ENCODE results near the gene TPD52L2.

TPD52L2 gene

DNA sequence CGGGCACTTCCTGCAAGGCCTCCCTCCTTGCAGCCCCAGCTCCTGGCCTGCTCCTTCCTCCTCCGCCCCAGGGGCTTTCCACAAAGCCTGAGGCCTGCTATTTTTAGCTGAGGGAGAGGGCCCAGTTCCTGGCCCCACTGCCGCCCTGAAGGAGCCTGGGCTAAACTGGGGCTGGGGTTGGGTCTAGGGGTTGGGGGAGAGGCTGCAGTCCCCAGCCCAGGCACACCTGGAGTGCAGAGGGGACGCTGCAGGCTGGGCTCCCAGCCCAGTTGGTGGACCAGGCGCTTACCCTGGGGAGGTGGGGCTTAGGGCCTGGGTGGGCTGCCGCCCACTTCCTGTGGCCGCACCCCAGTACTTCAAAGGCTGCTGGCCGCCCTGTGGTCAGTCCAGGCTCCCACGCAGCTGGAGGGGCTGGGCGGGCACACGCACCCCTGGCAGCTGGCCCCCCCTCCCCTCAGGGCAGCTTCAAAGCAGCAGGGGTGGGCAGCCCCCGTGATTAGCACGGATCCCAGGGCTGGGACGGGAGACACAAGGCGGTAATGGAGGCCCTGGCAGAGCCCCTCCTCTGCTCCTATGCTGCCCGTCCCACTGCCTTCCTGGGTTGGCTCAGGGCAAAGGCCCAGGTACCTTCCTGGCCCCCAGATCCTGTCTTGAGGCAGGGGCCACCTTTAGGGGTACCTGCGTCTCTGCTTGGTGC, 10.9 kb upstream of the TPD52L2 start:
- TF ChIP-seq, protein P1, sequence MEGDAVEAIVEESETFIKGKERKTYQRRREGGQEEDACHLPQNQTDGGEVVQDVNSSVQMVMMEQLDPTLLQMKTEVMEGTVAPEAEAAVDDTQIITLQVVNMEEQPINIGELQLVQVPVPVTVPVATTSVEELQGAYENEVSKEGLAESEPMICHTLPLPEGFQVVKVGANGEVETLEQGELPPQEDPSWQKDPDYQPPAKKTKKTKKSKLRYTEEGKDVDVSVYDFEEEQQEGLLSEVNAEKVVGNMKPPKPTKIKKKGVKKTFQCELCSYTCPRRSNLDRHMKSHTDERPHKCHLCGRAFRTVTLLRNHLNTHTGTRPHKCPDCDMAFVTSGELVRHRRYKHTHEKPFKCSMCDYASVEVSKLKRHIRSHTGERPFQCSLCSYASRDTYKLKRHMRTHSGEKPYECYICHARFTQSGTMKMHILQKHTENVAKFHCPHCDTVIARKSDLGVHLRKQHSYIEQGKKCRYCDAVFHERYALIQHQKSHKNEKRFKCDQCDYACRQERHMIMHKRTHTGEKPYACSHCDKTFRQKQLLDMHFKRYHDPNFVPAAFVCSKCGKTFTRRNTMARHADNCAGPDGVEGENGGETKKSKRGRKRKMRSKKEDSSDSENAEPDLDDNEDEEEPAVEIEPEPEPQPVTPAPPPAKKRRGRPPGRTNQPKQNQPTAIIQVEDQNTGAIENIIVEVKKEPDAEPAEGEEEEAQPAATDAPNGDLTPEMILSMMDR (IDR thresholded peaks at IDR 0.05; ENCODE audit: low read depth, low read length), result no peak
- Histone ChIP-seq H3K36me3 (no peaks in the 10 kb centered on the region), H3K9me3 (no peaks in the 10 kb centered on the region), H3K27me3 (no peaks in the 10 kb centered on the region), H3K4me3 (ENCODE audit: low read depth, low read length) (no peak overlapping the region), H3K4me1 (peaks cover 22% of the 10 kb centered on the region)
- DNase-seq, result no peak

DNA sequence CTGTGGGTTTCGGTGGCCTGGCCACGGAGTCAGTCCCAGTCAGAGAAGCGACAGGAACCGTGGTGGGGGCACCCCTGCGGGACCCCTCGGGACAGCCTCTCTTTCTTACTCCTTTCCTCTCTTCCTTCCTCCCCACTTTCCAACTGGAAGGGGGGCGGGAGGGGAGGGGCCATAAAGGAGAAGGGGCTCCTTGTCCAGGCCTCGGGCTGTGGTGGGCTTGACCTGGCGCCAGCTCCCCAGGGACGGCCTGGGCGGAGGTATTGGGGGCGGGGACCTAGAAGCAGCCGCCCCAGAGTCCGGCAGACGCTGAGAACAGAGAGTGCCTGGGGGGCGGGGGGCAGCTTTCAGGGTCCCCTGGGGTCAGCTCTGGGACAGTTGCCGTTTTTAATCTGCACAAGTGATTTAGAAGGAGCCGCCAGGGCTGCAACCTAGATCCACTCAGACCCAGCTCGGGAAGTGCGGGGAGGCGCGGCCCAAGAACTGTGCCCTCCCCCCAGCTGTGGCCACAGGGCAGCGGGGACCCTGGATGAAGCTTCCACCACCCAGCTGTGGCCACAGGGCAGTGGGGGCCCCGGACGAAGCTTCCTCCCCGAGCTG, 10.2 kb upstream of the TPD52L2 start:
- Histone ChIP-seq H3K36me3 (no peaks in the 10 kb centered on the region), H3K27me3 (no peaks in the 10 kb centered on the region), H3K4me1 (peaks cover 22% of the 10 kb centered on the region), H3K4me3 (ENCODE audit: low read depth, low read length) (peak overlapping the region; percentile 6; the same call in 1 of the 2 replicates), H3K9me3 (no peaks in the 10 kb centered on the region)
- no peak for DNase-seq
- TF ChIP-seq, protein P1 (IDR thresholded peaks at IDR 0.05; ENCODE audit: low read depth, low read length), result no peak

DNA sequence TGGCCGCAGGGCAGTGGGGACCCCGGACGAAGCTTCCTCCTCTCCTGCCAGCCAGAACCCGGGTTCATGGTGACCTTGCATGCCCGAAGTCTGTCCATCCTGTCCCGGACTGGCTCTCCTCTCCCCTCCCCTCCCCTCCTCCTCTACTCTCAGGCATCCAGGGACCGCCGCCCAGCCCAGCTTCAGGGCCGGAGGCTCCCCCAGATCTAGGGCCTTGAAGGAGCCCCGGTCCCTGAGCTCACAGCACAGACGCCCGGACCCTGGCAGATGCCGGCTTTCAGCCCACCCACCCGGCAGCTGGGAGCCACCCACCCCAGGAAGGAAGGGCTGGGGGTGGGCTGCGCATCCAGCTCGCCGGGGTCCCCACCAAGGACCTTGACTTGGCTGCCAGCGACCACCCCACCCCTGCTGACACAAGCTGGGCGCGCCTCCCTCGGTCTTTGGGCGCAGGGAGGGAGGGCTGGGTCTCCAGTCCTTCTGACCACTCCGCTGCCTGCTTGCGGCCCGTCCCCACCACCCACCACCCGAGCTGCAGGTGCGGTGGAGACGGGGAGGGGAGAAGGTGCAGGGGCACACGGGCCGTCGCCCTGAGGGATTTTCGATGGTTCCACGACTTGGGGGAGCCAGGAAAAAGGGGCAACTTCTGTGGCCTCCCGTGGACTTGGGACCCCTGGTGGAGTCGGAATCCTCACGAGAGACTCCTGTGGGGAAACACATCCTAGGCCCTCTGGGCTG, 9.5 kb upstream of the TPD52L2 start:
- TF ChIP-seq, protein P1 (IDR thresholded peaks at IDR 0.05; ENCODE audit: low read depth, low read length), result no peak
- H3K27me3 ChIP-seq, result no peaks in the 10 kb centered on the region
- H3K36me3 ChIP-seq, result no peaks in the 10 kb centered on the region
- no peaks in the 10 kb centered on the region for H3K9me3 ChIP-seq
- peaks cover 22% of the 10 kb centered on the region for H3K4me1 ChIP-seq
- no peak overlapping the region for H3K4me3 ChIP-seq (ENCODE audit: low read depth, low read length)
- DNase-seq, result no peak

DNA sequence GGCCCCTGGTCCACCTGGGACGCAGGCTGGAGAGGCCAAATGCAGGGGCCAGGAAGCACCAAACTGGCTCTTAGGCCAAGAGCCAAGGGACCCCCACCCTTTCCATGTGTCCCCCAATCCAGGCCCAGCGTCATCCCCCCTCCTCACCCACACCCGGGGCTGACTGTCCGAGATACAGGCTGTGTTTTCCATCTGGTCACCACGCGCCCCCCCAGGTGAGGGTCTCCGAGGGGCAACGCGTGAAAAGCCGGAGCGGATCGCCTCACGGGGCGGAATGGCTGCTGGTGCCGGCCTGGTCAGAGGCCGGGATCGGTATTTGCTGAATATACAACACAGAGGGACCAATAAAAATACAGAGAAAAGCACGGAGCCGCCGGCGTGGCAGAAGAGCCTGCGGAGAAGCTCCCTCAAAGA, 9.0 kb upstream of the TPD52L2 start:
- Histone ChIP-seq H3K4me3 (ENCODE audit: low read depth, low read length) (no peak overlapping the region), H3K36me3 (no peaks in the 10 kb centered on the region), H3K4me1 (peaks cover 22% of the 10 kb centered on the region), H3K9me3 (no peaks in the 10 kb centered on the region), H3K27me3 (no peaks in the 10 kb centered on the region)
- TF ChIP-seq, protein P1 (IDR thresholded peaks at IDR 0.05; ENCODE audit: low read depth, low read length), result no peak
- DNase-seq, result no peak

DNA sequence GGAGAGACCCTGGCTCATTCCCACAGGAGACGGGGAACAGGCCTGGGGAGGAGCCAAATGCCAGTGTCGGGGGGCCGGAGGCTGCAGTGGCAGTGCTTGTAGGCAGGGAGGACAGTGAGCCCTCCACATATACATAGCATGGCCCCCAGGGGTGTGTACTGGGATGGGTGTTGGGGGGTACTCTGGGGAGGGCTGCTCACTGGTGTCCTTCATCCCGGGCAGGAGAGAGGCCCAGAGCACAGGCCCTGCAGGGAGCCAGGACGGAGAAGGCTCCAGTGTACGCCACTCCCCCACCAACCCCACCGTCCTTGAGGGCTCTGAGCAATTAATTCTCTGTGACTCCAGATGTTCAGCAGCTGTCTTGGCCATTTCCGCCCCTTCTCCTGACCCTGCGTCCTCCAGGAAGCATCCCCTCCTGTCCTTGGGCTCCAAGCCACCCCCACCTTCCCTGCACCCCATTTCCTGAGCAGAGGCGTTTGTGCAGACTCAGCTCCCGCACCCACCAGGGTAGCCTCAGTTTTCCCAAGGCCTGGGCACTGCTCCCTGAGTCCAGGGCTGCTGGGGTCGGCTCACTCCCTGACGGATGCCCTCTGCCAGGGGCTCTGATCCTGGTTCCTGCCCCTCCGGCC, 7.2 kb upstream of the TPD52L2 start:
- H3K4me3 ChIP-seq (ENCODE audit: low read depth, low read length), result no peak overlapping the region
- peaks cover 22% of the 10 kb centered on the region for H3K4me1 ChIP-seq
- H3K36me3 ChIP-seq, result no peaks in the 10 kb centered on the region
- TF ChIP-seq, protein P1 (IDR thresholded peaks at IDR 0.05; ENCODE audit: low read depth, low read length), result no peak
- DNase-seq, result no peak
- H3K27me3 ChIP-seq, result no peaks in the 10 kb centered on the region
- H3K9me3 ChIP-seq, result no peaks in the 10 kb centered on the region

All from BE2C (cell line).